Endodermal cell (in vitro differentiated cells): ENCODE measurements around the gene TYW1B. TPM values are rescaled to one million over a fixed set of nuclear protein-coding genes. Genes with fewer than 3 reads are reported as not detected.
"Not testable (repeated sequence)": the region's sequence is repeated elsewhere in the genome, so short reads cannot be mapped to it uniquely, and the experiment has no call there.

Source experiments
- DNase-seq: peaks from one replicate; pipeline ENCODE4 v3.0.0-alpha.2; 2017
- H3K27ac ChIP-seq: 2 replicates; pipeline ENCODE4 v1.5.1; 2013; ENCODE audit warnings: mild to moderate bottlenecking, low read depth, low read length, moderate library complexity
- H3K27me3 ChIP-seq: 2 replicates; pipeline ENCODE4 v1.6.1; 2013; ENCODE audit warnings: mild to moderate bottlenecking, low read length, moderate library complexity; ENCODE audit not compliant: insufficient read depth, control insufficient read depth, poor library complexity, severe bottlenecking
- H3K36me3 ChIP-seq: 2 replicates; pipeline ENCODE4 v1.7.0; 2013; ENCODE audit warnings: mild to moderate bottlenecking, low read length, moderate library complexity; ENCODE audit not compliant: control insufficient read depth, insufficient read depth
- H3K4me1 ChIP-seq: one replicate; pipeline ENCODE4 v1.7.0; 2013; ENCODE audit warnings: low read length; ENCODE audit not compliant: control insufficient read depth, insufficient read depth
- H3K4me3 ChIP-seq: 2 replicates; pipeline ENCODE4 v1.5.1; 2013; ENCODE audit warnings: mild to moderate bottlenecking, low read length, moderate library complexity
- H3K9ac ChIP-seq: 2 replicates; pipeline ENCODE4 v1.6.1; 2013; ENCODE audit warnings: mild to moderate bottlenecking, low read length, moderate library complexity; ENCODE audit not compliant: poor library complexity, severe bottlenecking; ENCODE audit errors: extremely low read depth
- H3K9me3 ChIP-seq: 2 replicates; pipeline ENCODE4 v1.6.1; 2013; ENCODE audit warnings: mild to moderate bottlenecking, low read length, moderate library complexity; ENCODE audit not compliant: control insufficient read depth
- H3K27ac Mint-ChIP-seq: 2 replicates; pipeline ENCODE4 v1.8.0; 2020; ENCODE audit warnings: mixed read lengths
- H3K27me3 Mint-ChIP-seq: 2 replicates; pipeline ENCODE4 v1.8.0; 2021; ENCODE audit warnings: mild to moderate bottlenecking, mixed read lengths; ENCODE audit not compliant: insufficient read depth
- H3K36me3 Mint-ChIP-seq: 2 replicates; pipeline ENCODE4 v1.8.0; 2020; ENCODE audit warnings: low read depth, mixed read lengths
- H3K4me1 Mint-ChIP-seq: 2 replicates; pipeline ENCODE4 v1.8.0; 2020; ENCODE audit warnings: mixed read lengths
- H3K4me3 Mint-ChIP-seq: 2 replicates; pipeline ENCODE4 v1.8.0; 2020; ENCODE audit warnings: mild to moderate bottlenecking, moderate library complexity, mixed read lengths
- H3K9me3 Mint-ChIP-seq: 2 replicates; pipeline ENCODE4 v1.8.0; 2020; ENCODE audit warnings: mild to moderate bottlenecking, mixed read lengths
- WGBS, 2 experiments: methylation state at CpG; one replicate each; pipeline versions ENCODE4 v1.1.5 to v1.1.7; 2013; ENCODE audit warnings: missing lambda C conversion rate in 2 of 2, mixed read lengths in 1 of 2; ENCODE audit not compliant: insufficient coverage in 1 of 2, insufficient read length in 1 of 2; 5-methylcytosine and 5-hydroxymethylcytosine counted together
- total RNA-seq, 2 donors: library from RNA; stranded (reverse); fragmentation: NEBNext Ultra II Directional in 1 of 2; extraction: Animal tissue kit (Norgen Biotek cat#: 25700) in 1 of 2; gene quantifications; 2 replicates in 1 of 2; 3 replicates in 1 of 2; pipeline ENCODE4 v1.2.1, GENCODE V29; 2021

TYW1B gene
- total RNA-seq, 2 donors from 2014 or later: 3.7 to 3.9 TPM

DNA sequence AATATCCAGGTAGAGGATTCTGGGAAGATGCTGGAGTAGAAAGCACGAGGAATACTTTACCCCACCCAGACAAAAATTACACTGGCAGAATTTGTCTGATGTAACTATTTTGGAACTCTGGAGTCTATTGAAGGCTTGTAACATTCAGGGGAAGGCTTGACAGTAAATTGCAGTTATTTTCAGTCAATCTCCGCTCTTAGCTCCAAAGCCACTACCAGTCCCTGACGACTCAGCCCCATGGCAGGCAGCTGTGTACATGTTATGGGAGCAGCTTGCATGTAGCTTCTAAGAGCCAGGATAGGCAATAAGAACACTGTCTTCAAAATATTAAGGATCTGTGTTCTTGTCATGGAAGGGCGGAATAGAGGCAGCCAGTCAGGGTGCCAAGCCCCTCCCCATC, 238.0 kb downstream of the TYW1B start:
- not testable (repeated sequence) for H3K27ac ChIP-seq, H3K4me3 ChIP-seq, H3K27ac Mint-ChIP-seq, DNase-seq, H3K4me3 Mint-ChIP-seq, H3K27me3 Mint-ChIP-seq, H3K36me3 ChIP-seq, H3K4me1 Mint-ChIP-seq, H3K9ac ChIP-seq, H3K27me3 ChIP-seq, H3K4me1 ChIP-seq
- peaks cover 11% of the 10 kb centered on the region for H3K9me3 ChIP-seq
- Mint-ChIP-seq H3K36me3 (peaks cover 16% of the 10 kb centered on the region), H3K9me3 (peaks cover 19% of the 10 kb centered on the region)
- WGBS, 2 experiments: 73 to 80% methylated on average over 1 to 3 of the region's 4 CpGs

DNA sequence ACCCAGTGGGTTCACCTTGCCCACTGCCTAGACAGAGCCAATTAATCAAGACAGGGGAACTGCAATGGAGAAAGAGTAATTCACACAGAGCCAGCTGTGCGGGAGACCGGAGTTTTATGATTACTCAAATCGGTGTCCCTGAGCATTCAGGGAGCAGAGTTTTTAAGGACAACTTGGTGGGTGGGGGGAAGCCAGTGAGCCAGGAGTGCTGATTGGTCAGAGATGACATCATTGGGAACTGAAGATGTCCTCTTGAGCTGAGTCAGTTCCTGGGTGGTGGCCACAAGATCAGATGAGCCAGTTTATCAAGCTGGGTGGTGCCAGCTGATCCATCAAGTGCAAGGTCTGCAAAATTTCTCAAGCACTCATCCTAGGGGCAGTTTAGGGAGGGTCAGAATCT, 240.7 kb downstream of the TYW1B start:
- not testable (repeated sequence) for H3K27ac Mint-ChIP-seq

DNA sequence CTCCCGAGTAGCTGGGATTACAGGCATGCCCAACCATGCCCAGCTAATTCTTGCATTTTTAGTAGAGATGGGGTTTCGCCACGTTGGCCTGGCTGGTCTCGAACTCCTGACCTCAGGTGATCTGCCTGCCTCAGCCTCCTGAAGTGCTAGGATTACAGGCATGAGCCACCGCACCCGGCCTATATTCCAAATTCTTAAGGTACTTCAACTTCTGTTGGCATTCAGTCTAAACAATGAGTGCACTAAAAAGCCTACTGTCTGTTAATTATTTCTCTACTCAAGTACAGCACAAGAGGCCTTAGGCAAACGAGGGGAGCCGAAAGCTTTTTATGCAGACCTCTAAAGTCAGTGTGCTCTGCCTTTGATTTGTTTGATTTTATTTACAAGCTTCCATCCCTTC, 243.4 kb downstream of the TYW1B start:
- H3K27ac Mint-ChIP-seq, H3K4me3 ChIP-seq, H3K9ac ChIP-seq, H3K27me3 Mint-ChIP-seq, H3K27me3 ChIP-seq, H3K4me1 Mint-ChIP-seq, H3K4me1 ChIP-seq, DNase-seq, H3K27ac ChIP-seq, H3K36me3 ChIP-seq, H3K4me3 Mint-ChIP-seq: not testable (repeated sequence)
- Mint-ChIP-seq H3K36me3 (peaks cover 18% of the 10 kb centered on the region), H3K9me3 (peaks cover 21% of the 10 kb centered on the region)
- 90 to 92% methylated on average over 6 to 8 of the region's 8 CpGs for WGBS, 2 experiments
- peaks cover 11% of the 10 kb centered on the region for H3K9me3 ChIP-seq

More for the DNA sequence above, 240.7 kb downstream of the TYW1B start:
- H3K4me1 ChIP-seq, H3K9ac ChIP-seq, H3K27me3 ChIP-seq, H3K27ac ChIP-seq, H3K4me3 ChIP-seq, H3K4me3 Mint-ChIP-seq, H3K4me1 Mint-ChIP-seq, DNase-seq, H3K27me3 Mint-ChIP-seq, H3K36me3 ChIP-seq: not testable (repeated sequence)
- WGBS, 2 experiments: 94 to 100% methylated on average over 3 of the region's 3 CpGs
- peaks cover 19% of the 10 kb centered on the region for H3K36me3 Mint-ChIP-seq
- peaks cover 15% of the 10 kb centered on the region for H3K9me3 ChIP-seq
- H3K9me3 Mint-ChIP-seq: peaks cover 24% of the 10 kb centered on the region

GRCh38 chr7:72583620-72584361, 244.2 kb downstream of the TYW1B start:
- H3K36me3 ChIP-seq, H3K27me3 Mint-ChIP-seq, H3K4me3 ChIP-seq, H3K4me1 Mint-ChIP-seq, H3K4me1 ChIP-seq, DNase-seq, H3K9ac ChIP-seq, H3K27ac Mint-ChIP-seq, H3K27ac ChIP-seq, H3K27me3 ChIP-seq, H3K4me3 Mint-ChIP-seq: not testable (repeated sequence)
- H3K9me3 Mint-ChIP-seq: peaks cover 21% of the 10 kb centered on the region
- H3K9me3 ChIP-seq: peaks cover 11% of the 10 kb centered on the region
- peaks cover 18% of the 10 kb centered on the region for H3K36me3 Mint-ChIP-seq
- 92 to 94% methylated on average over 2 to 3 of the region's 3 CpGs for WGBS, 2 experiments

DNA sequence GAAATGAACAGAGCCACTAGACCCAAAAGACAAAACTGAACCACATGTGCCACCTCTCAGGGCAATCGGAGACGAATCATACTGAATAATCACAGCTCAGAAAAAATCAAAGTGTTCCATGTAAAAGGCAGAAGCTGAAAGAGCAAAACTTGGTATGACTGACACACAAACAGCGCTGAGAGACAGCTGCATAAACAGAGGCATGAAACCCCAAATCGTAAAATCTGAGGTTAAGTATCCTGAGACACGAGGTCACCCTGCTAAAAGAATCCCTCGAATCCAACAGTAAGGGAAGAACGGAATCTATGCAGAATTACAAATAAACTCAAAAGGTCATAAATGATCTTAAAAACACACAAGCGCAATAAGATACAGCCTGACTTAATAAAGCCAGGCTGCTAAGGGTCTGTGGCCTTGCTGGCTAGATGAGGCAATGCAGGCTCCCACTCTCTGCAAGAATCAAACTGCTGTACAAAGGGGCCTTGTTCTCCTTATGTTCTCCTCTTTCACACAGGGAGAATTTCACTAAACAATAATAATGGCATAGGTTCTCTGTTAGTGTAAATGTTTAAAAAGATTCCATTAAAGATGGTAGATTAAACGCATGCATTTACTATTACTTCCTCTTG, 247.7 kb downstream of the TYW1B start:
- not testable (repeated sequence) for H3K9me3 Mint-ChIP-seq, H3K27ac ChIP-seq, H3K9ac ChIP-seq, H3K27ac Mint-ChIP-seq, H3K4me1 ChIP-seq, DNase-seq, H3K4me3 Mint-ChIP-seq, H3K36me3 ChIP-seq, H3K4me3 ChIP-seq, H3K36me3 Mint-ChIP-seq, H3K9me3 ChIP-seq, H3K27me3 ChIP-seq, H3K27me3 Mint-ChIP-seq, H3K4me1 Mint-ChIP-seq
- WGBS, 2 experiments: 96 to 98% methylated on average over 4 to 8 of the region's 9 CpGs
